22Rv1 (cell line): ENCODE data around the gene FSD1.

Experiments used
- CTCF ChIP-seq: fragments of 450-650 bp; IDR thresholded peaks from 2 replicates; pipeline ENCODE4 v1.5.1; 2017; ENCODE audit warnings: mild to moderate bottlenecking
- ZFX ChIP-seq: fragments of 450-650 bp; IDR thresholded peaks from 2 replicates; pipeline ENCODE4 v1.6.1; 2017; ENCODE audit warnings: antibody characterized with exemption, borderline replicate concordance

- no peak for TF ChIP-seq CTCF
- TF ChIP-seq ZFX = no peak
Observed at GRCh38 chr19:4350726-4351125, 46.3 kb downstream of the FSD1 start.
